HG03439 (cell line): ENCODE data around the gene CMTM8.
"Not testable (repeated sequence)": the region's sequence is repeated elsewhere in the genome, so short reads cannot be mapped to it uniquely, and the experiment has no call there.

Source experiments
- ATAC-seq: cut with Tn5 transposase; IDR thresholded peaks from one replicate; pipeline ENCODE4 v1.9.1; 2021; ENCODE audit warnings: mild to moderate bottlenecking, moderate library complexity; ENCODE audit not compliant: unreplicated experiment

Gene CMTM8

GRCh38 chr3:32374788-32375595, 136.5 kb downstream of the CMTM8 start:
- peak; percentile 70 for ATAC-seq

- no peak for ATAC-seq
Measured at GRCh38 chr3:32375596-32375930, 137.1 kb downstream of the CMTM8 start.

GRCh38 chr3:32376115-32376514, 137.6 kb downstream of the CMTM8 start:
- ATAC-seq: no peak

GRCh38 chr3:32379831-32380500, 141.5 kb downstream of the CMTM8 start:
- no peak for ATAC-seq

GRCh38 chr3:32381922-32382321, 143.4 kb downstream of the CMTM8 start:
- no peak for ATAC-seq

GRCh38 chr3:32383136-32383711, 144.7 kb downstream of the CMTM8 start:
- ATAC-seq: no peak

GRCh38 chr3:32384938-32385337, 146.5 kb downstream of the CMTM8 start:
- ATAC-seq: no peak

- ATAC-seq: no peak
Measured at GRCh38 chr3:32387512-32387911, 149.0 kb downstream of the CMTM8 start.

GRCh38 chr3:32389577-32389976, 151.1 kb downstream of the CMTM8 start:
- ATAC-seq: not testable (repeated sequence)

GRCh38 chr3:32391643-32392535, 153.4 kb downstream of the CMTM8 start, which contains the start of gene CMTM7:
CMTM7 (plus strand) TSS chr3:32391853; CDS start chr3:32391907, 54 bp downstream.
- peak; percentile 62 for ATAC-seq

GRCh38 chr3:32392536-32393302, 154.2 kb downstream of the CMTM8 start:
- peak; percentile 15 for ATAC-seq

- ATAC-seq: no peak
Measured at GRCh38 chr3:32395496-32395895, 157.0 kb downstream of the CMTM8 start.

GRCh38 chr3:32397941-32398340, 159.5 kb downstream of the CMTM8 start:
- ATAC-seq: no peak

- no peak for ATAC-seq
Measured at GRCh38 chr3:32398531-32398930, 160.1 kb downstream of the CMTM8 start.

- no peak for ATAC-seq
Measured at GRCh38 chr3:32399030-32399620, 160.6 kb downstream of the CMTM8 start.

- no peak for ATAC-seq
Measured at GRCh38 chr3:32401126-32401525, 162.6 kb downstream of the CMTM8 start.

GRCh38 chr3:32401556-32402081, 163.1 kb downstream of the CMTM8 start:
- ATAC-seq: peak; percentile 62

GRCh38 chr3:32403663-32404062, 165.2 kb downstream of the CMTM8 start:
- ATAC-seq: no peak

GRCh38 chr3:32404714-32405113, 166.2 kb downstream of the CMTM8 start:
- no peak for ATAC-seq

- ATAC-seq: no peak
Measured at GRCh38 chr3:32405155-32405554, 166.7 kb downstream of the CMTM8 start.
